Spleen (tissue), 11 donors: ENCODE results near the gene VPS35. TPM values are rescaled to one million over a fixed set of nuclear protein-coding genes. Genes with fewer than 3 reads are reported as not detected.

Source experiments
- DNase-seq: peaks from one replicate; pipeline ENCODE4 v3.0.0-alpha.2; 2020
- H3K27ac ChIP-seq, 8 donors: fragments of 200-600 bp; sonication (generic) in 7 of 8; 1 replicate in 4 of 8; 2 replicates in 4 of 8; pipeline versions ENCODE4 v1.5.0 to v1.8.0; 2016 to 2021; ENCODE audit warnings: inconsistent platforms in 4 of 8, mild to moderate bottlenecking in 4 of 8, moderate library complexity in 1 of 8
- H3K27me3 ChIP-seq, 7 donors: fragments of 200-600 bp; sonication (generic) in 6 of 7; replicated peaks in 1 of 7; 1 replicate in 4 of 7; 2 replicates in 3 of 7; pipeline versions ENCODE4 v1.5.0 to v1.8.0; 2016 to 2021; ENCODE audit warnings: inconsistent platforms in 3 of 7, mild to moderate bottlenecking in 1 of 7
- H3K36me3 ChIP-seq, 6 donors: fragments of 200-600 bp; sonication (generic) in 5 of 6; 1 replicate in 4 of 6; 2 replicates in 2 of 6; pipeline versions ENCODE4 v1.5.0 to v1.8.0; 2016 to 2021; ENCODE audit warnings: inconsistent platforms in 2 of 6
- H3K4me1 ChIP-seq, 6 donors: fragments of 200-600 bp; sonication (generic) in 5 of 6; 1 replicate in 3 of 6; 2 replicates in 3 of 6; pipeline versions ENCODE4 v1.5.0 to v1.8.0; 2016 to 2021; ENCODE audit warnings: inconsistent platforms in 3 of 6
- H3K4me3 ChIP-seq, 8 donors: fragments of 200-600 bp; sonication (generic) in 7 of 8; 1 replicate in 4 of 8; 2 replicates in 4 of 8; pipeline versions ENCODE4 v1.5.0 to v1.8.0; 2016 to 2021; ENCODE audit warnings: inconsistent platforms in 4 of 8, mild to moderate bottlenecking in 4 of 8, moderate library complexity in 2 of 8
- H3K9me3 ChIP-seq, 8 donors: fragments of 200-600 bp; sonication (generic) in 7 of 8; 1 replicate in 4 of 8; 2 replicates in 4 of 8; pipeline versions ENCODE4 v1.5.0 to v1.8.0; 2016 to 2021; ENCODE audit warnings: inconsistent platforms in 4 of 8
- CTCF ChIP-seq, 11 experiments: fragments of 200-600 bp in 7 of 11; fragments of 450-650 bp in 4 of 11; sonication (generic) in 4 of 11; IDR thresholded peaks in 8 of 11; conservative IDR thresholded peaks in 3 of 11; 1 replicate in 7 of 11; 2 replicates in 4 of 11; pipeline versions ENCODE4 v1.4.0 to v1.8.0; 2016 to 2021; ENCODE audit warnings: antibody characterized with exemption in 11 of 11, inconsistent platforms in 4 of 11, mild to moderate bottlenecking in 1 of 11
- POLR2A ChIP-seq, 3 donors: fragments of 450-650 bp; IDR thresholded peaks; one replicate each; pipeline ENCODE4 v1.5.1; 2017; ENCODE audit warnings: antibody characterized with exemption in 3 of 3, mild to moderate bottlenecking in 1 of 3
- POLR2AphosphoS5 ChIP-seq, 3 donors: sonication (generic); formaldehyde crosslinking; IDR thresholded peaks; one replicate each; pipeline ENCODE4 v1.5.1; 2017; ENCODE audit warnings: antibody characterized with exemption in 3 of 3
- WGBS, 5 donors: extraction: QIAGEN DNeasy Blood & Tissue Kit in 3 of 5; methylation state at CpG; one replicate each; pipeline versions ENCODE4 v1.1.5 to v1.1.7; 2013 to 2018; 5-methylcytosine and 5-hydroxymethylcytosine counted together
- intact Hi-C: fragments of 100-400 bp; cut with DNase I; formaldehyde crosslinking; loops from one replicate; pipeline ENCODE4 v1.15.0; 2023; ENCODE audit warnings: low total_unique reads
- polyA plus RNA-seq, 3 donors: library from polyadenylated mRNA; stranded (reverse); fragments of 200-250 nt; gene quantifications; one replicate each; pipeline ENCODE4 v1.2.1, GENCODE V29; 2013
- total RNA-seq, 7 donors: library from RNA; depleted of rRNA in 3 of 7; stranded (reverse); fragments of >200 nt in 3 of 7; fragmentation: NEBNext Ultra II Directional in 4 of 7; extraction: Animal tissue kit (Norgen Biotek cat#: 25700) in 4 of 7; gene quantifications; one replicate each; pipeline versions ENCODE4 v1.1.0 to v1.2.1, GENCODE V29; 2016 to 2021
- donor health status: healthy with polysubstance abuse.
- donor health status: DM: no; HTN: no; CAD: no; lungs with moderate emphysema.
- donor health status: DM: no; HTN: no; CAD: no.
- donor health status: Bipolar disorder and iron deficiency.
- donor health status: healthy.
- donor health status: DM: no; HTN: no; CAD: no.
- donor health status: DM: yes; HTN: yes; CAD: no.

VPS35 gene
- total and polyA plus RNA-seq, 10 donors: 18.1 to 111 (median 82.6) TPM

- 83 to 92% (median 88%) methylated on average over 4 of the region's 4 CpGs for WGBS, 5 donors
These were observed 70.5 kb downstream of the VPS35 start for GRCh38 chr16:46618516-46618915.

GRCh38 chr16:46614006-46614405, 75.0 kb downstream of the VPS35 start:
- no peak for TF ChIP-seq POLR2A (IDR thresholded peaks at IDR 0.05)
- no peak for TF ChIP-seq CTCF (IDR thresholded peaks at IDR 0.05 in 8 of 11, conservative IDR thresholded peaks at IDR 0.05 in 3 of 11)
- no peak for TF ChIP-seq POLR2AphosphoS5 (IDR thresholded peaks at IDR 0.05)
- intact Hi-C loops: no loop called here
- H3K36me3 ChIP-seq: peaks cover 0 to 47% (median 0%) of the 10 kb centered on the region in 6 donors

More at GRCh38 chr16:46618516-46618915, 70.5 kb downstream of the VPS35 start:
- Histone ChIP-seq H3K27me3 (no peaks in the 10 kb centered on the region), H3K27ac (no peak overlapping the region), H3K4me1 (peaks cover 0 to 30% (median 19%) of the 10 kb centered on the region in 6 donors), H3K36me3 (peaks cover 0 to 32% (median 0%) of the 10 kb centered on the region in 6 donors), H3K4me3 (no peak overlapping the region), H3K9me3 (no peaks in the 10 kb centered on the region)
- intact Hi-C loops: no loop called here
- no peak for DNase-seq
- TF ChIP-seq POLR2AphosphoS5 (IDR thresholded peaks at IDR 0.05) (no peak), CTCF (IDR thresholded peaks at IDR 0.05 in 8 of 11, conservative IDR thresholded peaks at IDR 0.05 in 3 of 11) (no peak), POLR2A (IDR thresholded peaks at IDR 0.05) (no peak)

GRCh38 chr16:46613352-46613751, 75.6 kb downstream of the VPS35 start:
- WGBS, 5 donors: 82 to 93% (median 85%) methylated on average over 2 of the region's 2 CpGs
- no peak for TF ChIP-seq CTCF (IDR thresholded peaks at IDR 0.05 in 8 of 11, conservative IDR thresholded peaks at IDR 0.05 in 3 of 11)
- TF ChIP-seq POLR2AphosphoS5 (IDR thresholded peaks at IDR 0.05): no peak
- no peak for TF ChIP-seq POLR2A (IDR thresholded peaks at IDR 0.05)
- Histone ChIP-seq H3K27ac (no peak overlapping the region), H3K27me3 (no peaks in the 10 kb centered on the region), H3K4me3 (no peak overlapping the region), H3K9me3 (no peaks in the 10 kb centered on the region), H3K36me3 (peaks cover 0 to 47% (median 0%) of the 10 kb centered on the region in 6 donors), H3K4me1 (peaks cover 0 to 12% (median 0%) of the 10 kb centered on the region in 6 donors)
- intact Hi-C loops: no loop called here
- no peak for DNase-seq

More at GRCh38 chr16:46614006-46614405, 75.0 kb downstream of the VPS35 start:
- Histone ChIP-seq H3K9me3 (no peaks in the 10 kb centered on the region), H3K27me3 (no peaks in the 10 kb centered on the region), H3K27ac (no peak overlapping the region), H3K4me1 (peaks cover 0 to 12% (median 0%) of the 10 kb centered on the region in 6 donors), H3K4me3 (no peak overlapping the region)
- WGBS, 5 donors: 63 to 83% (median 80%) methylated on average over 4 of the region's 4 CpGs
- DNase-seq: no peak

- no peak overlapping the region for H3K4me3 ChIP-seq
- no peaks in the 10 kb centered on the region for H3K27me3 ChIP-seq
- H3K9me3 ChIP-seq: no peaks in the 10 kb centered on the region
- no peak for TF ChIP-seq POLR2A (IDR thresholded peaks at IDR 0.05)
- TF ChIP-seq POLR2AphosphoS5 (IDR thresholded peaks at IDR 0.05): no peak
- TF ChIP-seq CTCF (IDR thresholded peaks at IDR 0.05 in 8 of 11, conservative IDR thresholded peaks at IDR 0.05 in 3 of 11): no peak
- H3K36me3 ChIP-seq: peaks cover 0 to 39% (median 0%) of the 10 kb centered on the region in 6 donors
- DNase-seq: no peak
- no peak overlapping the region for H3K27ac ChIP-seq
- 42 to 68% (median 54%) methylated on average over 3 of the region's 3 CpGs for WGBS, 5 donors
- intact Hi-C loops: no loop called here
- H3K4me1 ChIP-seq: peaks cover 0 to 12% (median 0%) of the 10 kb centered on the region in 6 donors
These were observed 76.9 kb downstream of the VPS35 start for GRCh38 chr16:46612121-46612520.
